ENCODE measurements around the gene TM4SF1.

The TM4SF1 gene

DNA sequence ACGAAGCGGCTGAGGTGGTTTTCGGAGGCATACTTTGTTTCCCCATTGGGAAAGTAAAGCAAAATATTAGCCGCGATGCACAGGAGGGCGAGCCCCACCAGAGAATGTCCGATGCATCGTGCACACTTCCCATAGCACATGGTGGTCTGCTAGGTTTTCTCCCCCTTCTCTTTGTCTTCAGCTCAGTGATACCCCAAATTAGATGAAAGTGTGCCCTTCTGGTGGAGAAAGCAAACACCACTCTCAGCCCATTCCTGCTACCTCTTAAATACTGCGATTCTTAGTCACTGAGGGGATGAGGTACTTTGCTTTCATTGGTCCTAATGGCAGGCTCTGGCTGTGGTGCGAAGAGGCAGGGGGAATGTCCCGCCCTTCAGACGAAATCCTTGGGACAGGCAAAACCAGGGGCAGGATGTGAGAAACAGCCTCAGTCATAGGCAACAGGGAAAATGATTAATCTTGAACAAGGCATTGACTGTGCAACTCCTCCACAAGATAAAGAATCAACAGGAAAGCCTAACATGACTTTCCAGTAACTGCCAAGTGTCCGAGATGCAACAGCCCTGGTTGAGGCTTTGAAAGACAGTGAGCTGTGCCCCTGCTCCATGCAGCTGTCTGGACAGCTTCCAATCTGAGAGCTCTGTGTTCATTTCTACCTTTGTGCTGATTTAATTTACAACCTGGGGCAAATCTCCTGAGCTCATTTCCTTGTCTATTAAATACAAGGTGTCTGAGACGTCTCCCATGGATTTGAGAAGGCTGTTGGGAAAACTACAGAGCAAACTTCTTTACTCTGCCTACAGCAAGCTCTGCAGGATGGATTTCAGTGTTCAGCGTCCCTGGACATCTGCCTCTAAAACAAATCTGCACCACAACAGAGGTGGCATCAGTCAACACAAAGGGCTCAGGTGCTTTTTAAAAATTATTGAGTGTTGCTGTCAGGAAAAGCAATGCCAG lies at the start of gene TM4SF1:
TM4SF1 (minus strand) TSS at position 242 of the 957 bp plus-strand sequence; CDS start at position 140, 102 bp downstream.
- DNase-seq (ENCODE audit: low read depth in 2 of 2) = no peak

DNA sequence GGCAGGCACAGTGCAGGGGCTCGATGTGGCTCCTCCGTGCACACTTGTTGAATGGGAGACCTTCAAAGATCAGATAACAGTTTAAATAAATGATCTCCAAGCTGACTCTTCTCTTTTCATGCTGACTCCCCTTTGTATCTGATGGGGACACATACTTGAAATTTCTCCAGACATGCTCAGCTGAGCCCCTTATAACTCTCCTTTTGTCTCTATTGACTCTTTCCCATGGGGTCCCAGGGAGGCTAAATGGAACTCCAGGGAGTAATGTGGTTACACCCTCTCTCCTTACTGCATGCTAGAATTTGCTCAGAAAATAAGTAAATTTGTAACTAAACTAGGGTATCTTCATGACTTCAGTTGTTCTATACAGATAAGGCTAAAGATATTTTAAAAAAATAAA lies 48.9 kb upstream of the TM4SF1 start:
- DNase-seq (ENCODE audit: low read depth in 2 of 2) = no peak

DNA sequence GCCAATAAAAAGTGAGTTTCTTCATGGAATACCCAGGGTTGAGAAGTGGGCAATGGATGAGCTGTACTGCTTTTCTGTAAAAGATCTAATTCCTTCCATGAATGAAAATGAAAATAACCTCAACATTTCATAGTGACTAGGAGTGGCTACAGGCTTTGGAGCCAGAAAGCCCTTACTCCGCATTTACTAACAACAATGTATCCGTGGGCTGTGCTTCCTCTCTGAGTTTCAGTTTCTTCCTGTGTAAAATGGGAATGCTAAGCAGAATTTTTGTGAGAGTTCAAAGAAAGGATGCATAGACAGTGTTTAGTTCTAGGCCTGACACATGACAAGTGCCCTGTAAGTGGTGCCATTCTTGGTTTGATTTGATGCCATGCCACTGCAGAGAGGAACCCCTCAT lies 47.5 kb upstream of the TM4SF1 start:
- no peak for DNase-seq (ENCODE audit: low read depth in 2 of 2)

GRCh38 chr3:149421764-149422163 lies 44.3 kb upstream of the TM4SF1 start:
- DNase-seq (ENCODE audit: low read depth in 2 of 2) = no peak

GRCh38 chr3:149419816-149420215 lies 42.4 kb upstream of the TM4SF1 start:
- no peak for DNase-seq (ENCODE audit: low read depth in 2 of 2)

GRCh38 chr3:149417727-149418126 lies 40.3 kb upstream of the TM4SF1 start:
- no peak for DNase-seq (ENCODE audit: low read depth in 2 of 2)

DNA sequence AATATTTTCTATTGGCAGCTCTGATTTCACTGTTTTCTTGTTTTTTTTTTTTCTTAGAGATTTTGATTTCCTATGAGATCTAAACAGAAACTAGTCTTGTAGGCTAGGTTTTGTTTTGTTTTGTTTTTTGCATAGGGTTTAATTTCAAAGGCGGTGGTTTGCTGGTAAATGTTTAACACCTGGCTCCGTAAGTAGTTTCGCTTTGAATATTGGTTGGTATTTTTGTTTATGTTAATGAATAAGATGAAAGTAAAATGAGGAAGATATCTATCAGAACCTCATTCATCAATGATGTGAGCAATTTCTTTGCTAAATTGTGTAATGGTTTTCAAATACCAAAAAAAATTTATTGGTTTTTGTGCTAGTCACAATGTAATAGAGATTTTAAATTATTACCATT lies 39.7 kb upstream of the TM4SF1 start:
- no peak for DNase-seq (ENCODE audit: low read depth in 2 of 2)

DNA sequence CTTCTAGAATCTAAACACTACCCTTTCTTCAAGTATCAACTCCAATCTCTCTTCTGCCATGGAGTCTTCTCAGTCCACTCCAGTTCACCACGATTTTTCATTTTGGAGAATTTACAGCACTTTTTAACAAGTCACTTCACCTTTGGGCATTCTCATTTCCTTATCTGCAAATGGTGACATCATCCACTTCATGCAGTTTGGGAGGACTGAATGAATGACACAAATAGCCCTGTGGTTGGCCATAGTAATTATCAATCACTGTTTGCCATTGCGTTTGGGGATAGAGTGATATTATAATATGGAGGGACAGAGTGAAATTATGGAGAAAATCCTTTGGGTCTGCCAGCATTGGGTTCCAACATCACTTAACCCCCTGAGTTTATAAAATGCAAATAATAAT lies 38.0 kb upstream of the TM4SF1 start:
- DNase-seq (ENCODE audit: low read depth in 2 of 2) = no peak

DNA sequence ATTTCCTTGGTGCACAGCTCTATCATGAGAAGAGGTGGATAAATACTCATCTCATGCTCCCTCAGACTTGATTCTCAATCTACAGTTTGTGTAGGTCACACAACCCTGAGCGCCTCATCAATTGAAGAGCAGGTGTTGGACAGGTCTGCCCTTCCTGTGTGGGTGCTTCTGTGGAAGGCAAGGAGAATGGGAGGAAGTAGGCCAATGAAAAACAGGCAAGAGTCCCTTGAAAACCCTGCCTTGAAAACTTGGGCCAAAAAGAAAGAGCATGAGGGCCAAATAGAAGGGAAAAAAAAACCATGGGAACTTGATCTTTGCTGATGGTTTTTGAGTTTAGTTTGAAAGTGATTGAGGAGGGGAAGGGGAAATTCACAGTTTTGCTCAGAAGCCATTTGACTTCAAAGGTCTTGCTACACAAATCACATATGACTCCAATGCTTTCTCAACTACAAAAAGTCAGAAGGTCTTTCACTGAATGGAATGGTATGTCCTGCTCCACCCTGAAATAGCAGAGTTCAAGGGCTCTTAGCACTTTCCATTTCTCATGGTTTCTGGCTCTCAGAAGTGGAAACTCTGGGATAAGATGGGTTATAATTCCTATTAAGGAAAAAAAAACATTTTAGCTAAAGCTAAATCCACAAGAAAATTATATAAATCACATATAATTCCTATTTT lies 37.2 kb upstream of the TM4SF1 start:
- no peak for DNase-seq (ENCODE audit: low read depth in 2 of 2)

DNA sequence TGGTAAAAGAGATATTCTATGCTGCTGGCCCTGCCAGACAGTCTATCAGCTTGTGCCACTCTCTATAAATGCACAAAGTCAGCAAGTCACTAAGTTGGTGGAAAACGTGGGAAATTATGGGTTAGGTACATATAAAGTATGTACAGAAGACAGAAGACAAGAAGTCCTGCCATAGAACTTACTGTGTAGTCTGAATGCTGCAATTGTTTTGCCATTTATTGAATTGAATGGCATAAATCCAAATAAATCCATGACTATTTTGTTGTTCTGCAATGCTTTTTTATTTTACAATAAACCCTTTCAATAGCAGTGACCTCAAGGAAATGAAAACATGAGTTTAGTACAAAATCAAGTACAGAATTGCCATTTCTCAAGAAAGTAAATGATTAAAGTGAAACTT lies 34.1 kb upstream of the TM4SF1 start:
- no peak for DNase-seq (ENCODE audit: low read depth in 2 of 2)

DNA sequence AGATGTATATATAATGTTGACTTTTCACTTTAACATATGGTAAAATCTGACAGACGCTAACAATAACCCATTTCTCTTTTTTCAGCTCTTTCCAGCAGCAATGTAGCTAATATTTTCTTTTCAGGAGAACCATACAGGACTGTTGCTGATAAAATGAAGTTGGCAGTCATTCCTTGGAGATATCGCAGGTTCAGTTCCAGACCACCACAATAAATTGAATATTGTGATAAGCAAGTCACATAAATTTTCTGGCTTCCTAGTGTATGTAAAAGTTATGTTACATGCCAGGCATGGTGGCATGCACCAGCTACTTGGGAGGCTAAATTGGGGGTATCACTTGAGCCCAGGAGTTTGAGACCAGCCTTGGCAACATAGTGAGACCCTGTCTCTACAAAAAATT lies 31.9 kb upstream of the TM4SF1 start:
- DNase-seq (ENCODE audit: low read depth in 2 of 2) = no peak

DNA sequence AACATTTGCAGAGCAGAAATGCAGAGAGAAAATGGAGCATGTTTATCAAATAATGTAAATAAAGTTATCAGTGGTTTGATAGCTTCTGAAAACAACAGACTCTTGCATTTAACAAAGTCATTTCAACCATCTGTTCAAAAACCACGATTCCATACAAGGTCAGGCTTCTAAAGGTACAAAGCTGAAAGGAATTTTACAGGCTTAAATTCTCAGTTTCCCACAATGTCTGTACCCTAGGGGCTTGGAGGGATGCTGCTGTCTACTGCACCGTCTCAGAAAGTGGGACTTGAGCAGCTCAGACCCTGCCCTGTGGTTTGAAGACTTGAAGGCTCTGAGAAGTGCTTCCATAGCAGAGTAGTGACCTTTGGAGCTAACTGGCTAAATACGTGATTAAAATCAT lies 30.4 kb upstream of the TM4SF1 start:
- DNase-seq (ENCODE audit: low read depth in 2 of 2) = no peak

DNA sequence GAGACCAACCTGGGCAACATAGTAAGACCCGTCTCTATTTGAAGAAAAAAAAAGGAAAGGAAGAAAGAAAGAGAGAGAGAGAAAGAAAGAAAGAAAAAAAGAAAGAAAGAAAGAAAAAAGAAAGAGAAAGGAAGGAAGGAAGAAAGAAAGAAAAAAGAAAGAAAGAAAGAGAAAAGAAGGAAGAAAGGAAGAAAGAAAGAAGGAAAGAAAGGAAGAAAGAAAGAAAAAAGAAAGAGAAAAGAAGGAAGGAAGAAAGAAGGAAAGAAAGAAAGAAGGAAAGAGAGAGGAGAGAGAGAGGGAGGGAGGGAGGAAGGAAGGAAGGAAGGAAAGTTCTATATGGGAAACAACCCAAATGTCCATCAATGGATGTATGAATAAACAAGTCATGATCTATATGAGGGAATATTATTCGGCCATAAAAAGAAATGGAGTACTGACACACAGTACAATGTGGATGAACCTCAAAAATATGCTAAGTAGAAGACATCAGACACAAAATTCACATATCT lies 28.8 kb upstream of the TM4SF1 start:
- DNase-seq (ENCODE audit: low read depth in 2 of 2) = no peak

- DNase-seq (ENCODE audit: low read depth in 2 of 2) = no peak
These were observed 26.0 kb upstream of the TM4SF1 start for GRCh38 chr3:149403443-149403842.

DNA sequence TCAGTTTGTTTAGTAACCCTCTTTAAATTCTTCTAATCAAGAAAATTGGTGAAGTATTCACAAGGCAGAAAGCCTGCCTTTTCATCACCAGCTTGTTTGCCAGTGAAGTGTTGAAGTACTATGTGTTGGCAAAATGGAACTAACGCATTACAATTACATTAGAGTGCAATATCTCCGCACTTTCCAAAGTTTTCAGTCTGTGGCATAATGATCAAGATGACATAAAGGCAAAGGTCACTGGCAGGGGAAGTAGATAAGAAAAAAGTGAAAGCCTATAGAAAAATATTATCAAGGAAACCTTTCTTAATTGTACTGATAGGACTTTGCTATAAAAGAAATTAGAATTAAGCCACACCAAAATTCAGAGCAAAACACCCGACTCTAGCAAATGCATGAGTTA lies 25.0 kb upstream of the TM4SF1 start:
- DNase-seq (ENCODE audit: low read depth in 2 of 2) = no peak

- no peak for DNase-seq (ENCODE audit: low read depth in 2 of 2)
These were observed 24.5 kb upstream of the TM4SF1 start for GRCh38 chr3:149401926-149402310.

- no peak for DNase-seq (ENCODE audit: low read depth in 2 of 2)
These were observed 23.9 kb upstream of the TM4SF1 start for GRCh38 chr3:149401212-149401925.

DNA sequence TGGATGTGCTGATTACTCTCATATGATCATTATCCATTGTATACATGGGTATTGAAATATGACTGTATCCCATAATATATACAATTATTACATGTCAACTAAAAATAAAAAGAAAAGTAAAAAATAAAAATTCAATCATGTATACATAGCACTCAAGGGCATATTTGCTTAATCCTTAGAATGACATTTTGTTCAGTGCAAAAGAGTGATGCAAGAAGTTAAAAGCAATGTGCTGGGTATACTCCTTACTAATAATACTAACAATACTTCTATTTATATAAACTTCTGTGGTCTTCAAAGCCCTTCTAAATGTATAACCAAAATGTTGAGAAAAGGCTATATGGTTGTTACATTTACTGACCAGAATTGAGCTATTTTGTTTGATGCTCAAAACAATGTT lies 23.2 kb upstream of the TM4SF1 start:
- no peak for DNase-seq (ENCODE audit: low read depth in 2 of 2)

- DNase-seq (ENCODE audit: low read depth in 2 of 2) = no peak
These were observed 20.8 kb upstream of the TM4SF1 start for GRCh38 chr3:149398296-149398695.

DNA sequence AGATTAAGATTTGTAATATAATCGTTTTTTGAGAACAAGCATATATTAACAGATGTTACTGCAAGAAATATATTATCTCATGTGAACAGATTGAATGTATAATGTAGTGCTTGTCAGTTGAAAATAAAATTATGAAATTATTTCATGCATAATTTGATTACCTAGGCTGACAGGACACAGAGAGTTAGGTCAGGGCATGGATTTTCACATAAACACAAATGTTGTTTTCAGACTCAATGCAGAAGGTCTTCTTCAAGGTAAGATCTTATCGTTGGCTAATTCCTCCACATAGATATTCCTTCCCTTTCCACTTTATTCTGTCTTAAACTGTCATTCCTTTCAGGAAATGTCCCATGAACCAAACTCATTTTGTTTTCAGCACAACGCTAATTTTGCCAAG lies 20.1 kb upstream of the TM4SF1 start:
- DNase-seq (ENCODE audit: low read depth in 2 of 2) = no peak

DNA sequence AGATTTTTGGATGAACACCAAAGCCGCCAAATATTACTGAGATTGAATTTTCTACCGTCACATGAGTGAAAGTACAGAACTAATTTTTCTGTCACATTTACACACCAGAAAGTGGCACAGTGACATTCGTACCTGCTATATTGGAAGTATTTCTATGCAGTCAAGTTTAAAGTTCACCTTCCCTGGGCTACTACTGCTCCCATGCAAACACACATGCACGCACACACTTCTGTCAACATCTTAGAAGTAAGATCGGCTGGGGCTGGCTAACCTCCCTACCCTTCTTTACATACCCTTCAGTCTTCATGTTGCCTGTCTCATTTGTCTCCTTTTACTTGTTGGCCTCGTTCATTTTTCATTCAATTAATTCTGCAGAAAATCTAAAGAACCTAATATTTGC lies 19.0 kb upstream of the TM4SF1 start:
- DNase-seq (ENCODE audit: low read depth in 2 of 2) = no peak
